ENCODE data around the gene DGKA.
"Not testable (repeated sequence)": the region's sequence is repeated elsewhere in the genome, so short reads cannot be mapped to it uniquely, and the experiment has no call there.

The DGKA gene

DNA sequence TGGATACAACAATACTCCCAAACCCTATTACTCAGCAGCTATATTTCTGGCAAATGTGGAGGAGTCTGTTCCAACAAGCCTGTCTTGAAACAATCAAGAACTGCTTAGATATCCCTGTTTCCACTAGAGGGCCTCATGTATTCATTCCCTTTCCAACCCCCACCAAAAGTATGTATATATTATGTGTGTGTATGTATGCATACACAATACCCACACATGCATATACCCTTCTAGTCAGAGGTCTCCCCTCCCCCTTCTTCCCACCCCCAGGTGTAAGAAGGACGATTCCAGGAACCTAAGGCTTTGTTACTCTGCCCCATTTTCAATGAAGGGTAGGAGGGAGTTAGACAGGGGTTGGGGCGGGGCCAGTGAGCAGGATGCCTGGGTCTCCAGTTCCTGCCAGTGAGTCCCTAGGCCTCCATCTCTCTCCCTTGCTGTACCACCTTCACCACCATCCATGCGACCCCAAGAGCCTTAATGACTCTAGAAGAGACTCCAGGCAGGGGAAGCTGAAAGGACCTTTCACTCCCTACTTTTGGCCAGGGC lies at the start of gene DGKA:
DGKA (plus strand) TSS at position 392 of the 546 bp plus-strand sequence. CDS start 5,342 bp downstream, outside the sequence.
- peak; percentile 37 for DNase-seq (ENCODE audit: low read depth)

DNA sequence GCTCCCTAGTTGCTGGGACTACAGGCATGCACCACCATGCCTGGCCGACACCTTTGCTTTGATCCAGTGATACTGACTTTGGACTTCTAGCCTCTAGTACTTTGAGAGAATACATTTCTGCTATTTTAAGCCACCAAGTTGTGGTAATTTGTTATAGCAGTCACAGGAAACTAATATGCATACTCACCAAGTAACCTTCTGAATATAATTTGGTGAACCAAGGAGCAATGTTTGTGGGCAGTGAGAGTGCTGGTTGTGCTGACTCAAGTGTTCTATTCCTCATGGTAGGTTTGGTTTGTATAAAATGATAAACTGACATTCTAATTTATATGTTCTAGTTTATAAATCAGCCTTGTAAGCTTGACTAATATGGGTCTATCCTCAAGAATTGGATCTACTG lies 45.8 kb upstream of the DGKA start:
- no peak for DNase-seq (ENCODE audit: low read depth)

DNA sequence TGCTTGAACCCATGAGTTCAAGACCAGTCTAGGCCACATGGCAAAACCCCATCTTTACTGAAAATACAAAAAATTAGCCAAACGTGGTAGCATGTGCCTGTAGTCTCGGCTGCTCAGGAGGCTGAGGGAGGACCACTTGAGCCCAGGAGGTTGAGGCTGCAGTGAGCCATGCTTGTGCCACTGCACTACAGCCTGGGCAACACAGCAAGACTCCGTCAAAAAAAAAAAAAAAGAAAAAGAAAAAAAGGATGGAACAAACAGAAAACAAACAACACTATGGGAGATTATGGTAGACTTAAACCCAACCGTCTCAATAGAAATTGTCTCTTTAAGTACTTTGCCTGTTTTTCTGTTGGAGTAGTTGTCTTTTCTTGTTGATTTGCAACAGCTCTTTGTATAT lies 39.7 kb upstream of the DGKA start:
- DNase-seq (ENCODE audit: low read depth), result no peak

DNA sequence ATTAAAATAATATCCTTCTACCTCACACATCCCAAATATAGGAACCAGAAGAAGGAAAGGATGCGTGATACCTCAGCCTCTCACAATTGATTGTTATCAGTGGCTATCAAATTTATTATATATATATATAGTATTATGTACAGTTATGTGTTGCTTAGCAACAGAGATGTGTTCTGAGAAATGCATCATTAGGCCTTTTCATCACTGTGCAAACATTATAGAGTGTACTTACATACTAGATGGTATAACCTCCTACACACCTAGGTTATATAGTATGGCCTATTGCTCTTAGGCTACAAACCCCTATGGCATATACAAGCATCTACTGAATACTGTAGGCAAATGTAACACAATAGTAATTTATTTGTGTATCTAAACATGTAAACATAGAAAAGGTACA lies 37.2 kb upstream of the DGKA start:
- DNase-seq (ENCODE audit: low read depth), result no peak

DNA sequence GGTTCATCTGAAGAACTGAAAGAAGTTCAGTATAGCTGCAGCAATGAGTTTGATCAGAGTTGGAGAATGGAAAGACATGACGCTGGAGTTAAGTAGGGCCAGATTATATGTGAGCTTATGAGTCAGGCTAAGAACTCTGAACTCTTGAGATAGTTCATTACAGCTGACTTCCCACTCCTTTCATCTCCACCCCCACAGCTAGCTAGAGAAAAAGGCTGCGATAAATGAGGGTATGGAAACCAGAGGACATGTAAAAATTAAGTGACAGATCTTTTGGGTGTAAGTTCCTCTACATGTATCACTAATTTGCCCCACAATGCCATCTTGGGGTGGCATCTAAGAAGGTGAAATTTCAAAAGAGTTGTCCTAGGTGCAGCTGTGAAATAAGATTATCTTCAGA lies 31.9 kb upstream of the DGKA start:
- no peak for DNase-seq (ENCODE audit: low read depth)

DNA sequence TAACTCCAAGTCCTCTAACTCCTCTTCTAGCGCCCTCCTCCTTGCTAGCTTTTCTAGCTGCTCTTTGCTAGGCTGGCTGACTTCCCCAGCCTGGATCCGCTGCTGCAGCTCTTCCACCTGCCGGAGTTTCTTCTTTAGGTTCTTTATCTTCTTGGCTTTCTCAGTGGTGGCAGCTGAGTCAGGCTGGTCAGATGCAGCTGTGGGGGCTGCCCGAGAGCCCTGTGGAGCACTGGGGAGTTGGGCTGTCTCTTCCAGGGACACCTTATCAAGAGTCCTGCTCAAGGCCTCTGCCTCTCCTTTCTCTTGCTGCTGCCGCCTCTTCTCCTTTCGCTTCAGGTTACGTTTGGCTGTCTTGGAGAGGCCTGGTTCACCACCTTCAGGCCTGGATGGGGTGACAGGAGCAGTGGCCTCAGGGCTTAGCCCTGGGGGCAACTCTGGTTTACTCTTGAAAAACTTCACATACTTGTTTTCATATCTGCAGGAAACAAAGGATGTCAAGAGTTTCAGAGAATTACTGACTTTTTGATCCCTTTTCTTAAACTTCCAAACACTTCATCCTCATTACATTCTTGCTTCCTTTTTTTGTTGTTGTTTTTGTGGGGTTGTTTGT lies 29.0 kb upstream of the DGKA start:
- no peak for DNase-seq (ENCODE audit: low read depth)

DNA sequence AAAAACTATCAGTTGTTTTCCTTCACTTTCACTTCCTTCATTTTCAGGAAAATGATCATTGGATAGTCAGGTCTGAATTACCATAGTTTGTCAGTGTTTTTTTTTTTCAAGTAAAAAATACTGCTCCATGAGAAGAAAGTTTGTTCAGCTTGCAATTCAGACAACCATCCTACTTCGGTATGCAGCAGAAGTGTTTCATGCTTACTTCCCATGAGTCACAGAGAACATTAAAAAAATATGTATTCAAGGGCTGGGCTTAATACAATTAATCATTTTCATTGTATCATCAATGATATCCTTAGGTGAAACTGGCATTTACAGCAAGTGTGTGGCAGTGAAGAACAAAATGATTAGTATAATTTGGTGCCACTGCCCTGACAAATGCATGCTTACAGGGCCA lies 24.9 kb upstream of the DGKA start:
- DNase-seq (ENCODE audit: low read depth), result no peak

DNA sequence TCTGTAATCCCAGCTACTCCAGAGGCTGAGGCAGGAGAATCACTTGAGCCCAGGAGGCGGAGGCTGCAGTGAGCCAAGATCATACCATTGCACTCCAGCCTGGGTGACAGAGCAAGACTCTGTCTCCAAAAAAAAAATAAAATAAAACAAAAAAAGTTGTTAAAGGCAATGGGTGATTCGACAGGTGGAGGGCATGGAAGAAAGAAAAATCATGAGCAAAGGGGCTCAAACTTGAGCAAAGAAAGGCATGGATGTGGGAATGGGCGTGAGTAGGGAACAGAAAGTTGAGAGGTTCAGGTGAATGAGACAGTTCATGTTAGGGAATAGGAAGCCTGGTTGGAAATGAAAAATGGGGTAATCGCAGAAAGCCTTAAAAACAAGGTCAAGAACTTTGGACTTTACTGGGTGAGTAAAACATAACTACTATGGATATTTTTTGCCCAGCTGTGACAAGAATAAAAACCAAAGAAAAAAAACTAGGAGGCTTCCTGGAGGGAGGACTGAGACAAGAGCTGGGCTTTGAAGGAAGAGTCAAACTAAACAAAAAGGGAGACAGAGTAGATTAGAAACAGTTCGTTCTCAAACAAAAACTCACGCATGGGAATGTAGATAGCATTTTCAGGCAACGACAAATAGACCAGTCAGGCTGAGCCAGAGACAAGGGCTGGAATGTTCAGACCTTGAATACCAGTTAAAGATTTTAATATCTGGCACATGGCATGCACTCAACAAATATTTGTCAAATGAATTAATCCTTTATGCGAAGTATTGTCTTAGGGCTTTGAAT lies 22.0 kb upstream of the DGKA start:
- no peak for DNase-seq (ENCODE audit: low read depth)

DNA sequence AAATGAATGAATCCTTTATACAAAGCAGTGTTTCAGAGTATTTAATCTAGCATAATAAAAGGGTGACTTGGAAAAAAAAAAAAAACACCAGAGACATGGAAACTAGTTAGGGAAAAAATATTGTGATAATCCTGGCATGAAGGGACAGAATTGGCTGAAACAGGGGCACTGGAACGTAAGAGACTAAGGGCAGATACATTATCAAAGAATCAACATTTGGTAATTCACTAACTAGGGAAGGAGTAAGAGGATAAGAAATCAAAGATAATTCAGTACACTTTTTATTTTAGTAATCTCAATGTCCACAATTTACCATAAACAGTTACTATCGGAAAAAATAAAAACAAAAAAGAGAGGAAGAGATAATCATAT lies 21.5 kb upstream of the DGKA start:
- DNase-seq (ENCODE audit: low read depth), result no peak

DNA sequence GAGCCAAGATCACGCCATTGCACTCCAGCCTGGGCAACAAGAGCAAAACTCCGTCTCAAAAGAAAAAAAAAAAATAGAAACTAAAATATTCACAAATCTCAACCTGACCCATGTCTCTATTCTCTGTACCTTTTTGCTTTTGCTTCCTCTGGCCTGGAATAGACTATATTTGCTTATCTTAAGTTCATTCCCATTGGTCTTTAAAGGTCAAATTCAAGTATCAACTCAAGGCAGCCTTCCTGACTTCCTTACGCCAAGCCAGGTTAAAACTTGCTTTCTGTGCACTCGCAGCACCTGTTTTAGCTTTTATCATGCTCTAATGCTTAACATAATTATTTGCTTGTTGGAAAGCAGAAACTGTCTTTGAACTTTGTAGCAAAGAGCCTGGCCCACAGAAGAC lies 18.1 kb upstream of the DGKA start:
- no peak for DNase-seq (ENCODE audit: low read depth)

DNA sequence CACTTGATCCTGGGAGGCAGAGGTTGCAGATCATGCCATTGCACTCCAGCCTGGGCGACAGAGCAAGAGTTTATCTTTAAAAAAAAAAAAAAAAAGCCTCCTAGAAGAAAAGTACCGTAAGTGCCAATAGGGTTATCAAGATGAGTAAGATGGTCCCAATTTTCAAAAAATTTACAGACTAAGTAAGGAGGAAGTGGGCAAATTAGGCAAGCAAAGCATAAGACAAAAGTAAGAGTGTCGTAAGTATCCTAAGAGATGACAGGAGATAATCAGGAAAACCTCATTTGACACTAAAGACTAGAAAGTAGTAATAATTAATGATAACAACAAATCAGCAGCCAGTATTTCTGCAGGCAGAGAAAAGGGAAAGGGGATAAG lies 15.5 kb upstream of the DGKA start:
- DNase-seq (ENCODE audit: low read depth), result no peak

DNA sequence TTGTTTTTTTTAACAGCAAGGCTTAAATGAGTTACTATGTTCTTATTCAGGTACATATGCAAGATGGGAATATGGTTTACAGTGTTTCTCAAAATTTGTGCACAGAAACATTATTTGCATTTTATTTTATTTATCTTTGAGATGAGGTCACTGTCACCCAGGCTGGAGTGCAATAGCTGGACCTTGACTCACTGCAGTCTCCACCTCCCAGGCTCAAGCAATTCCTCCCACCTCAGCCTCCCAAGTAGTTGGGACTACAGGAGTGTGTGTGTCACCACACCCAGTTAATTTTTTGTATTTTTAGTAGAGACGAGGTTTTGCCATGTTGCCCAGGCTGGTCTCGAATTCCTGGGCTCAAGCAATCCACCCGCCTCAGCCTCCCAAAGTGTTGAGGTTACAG lies 11.9 kb upstream of the DGKA start:
- DNase-seq (ENCODE audit: low read depth), result not testable (repeated sequence)

DNA sequence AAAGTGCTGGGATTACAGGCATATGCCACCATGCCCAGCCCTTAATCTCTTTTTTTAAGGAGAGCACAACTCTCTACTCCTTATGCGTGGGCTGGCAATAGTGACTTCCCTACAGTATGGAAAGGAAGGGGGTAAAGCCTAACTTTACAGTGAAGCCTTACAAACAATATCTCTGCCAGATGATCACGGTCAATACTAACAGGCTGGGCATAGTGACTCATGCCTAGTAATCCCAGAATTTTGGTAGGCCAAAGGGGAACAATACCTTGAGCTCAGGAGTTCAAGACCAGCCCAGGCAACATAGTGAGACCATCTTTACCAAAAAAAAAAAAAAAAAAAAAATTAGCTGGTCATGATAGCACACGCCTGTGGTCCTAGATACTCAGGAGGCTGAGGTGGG lies 8.8 kb upstream of the DGKA start:
- no peak for DNase-seq (ENCODE audit: low read depth)

DNA sequence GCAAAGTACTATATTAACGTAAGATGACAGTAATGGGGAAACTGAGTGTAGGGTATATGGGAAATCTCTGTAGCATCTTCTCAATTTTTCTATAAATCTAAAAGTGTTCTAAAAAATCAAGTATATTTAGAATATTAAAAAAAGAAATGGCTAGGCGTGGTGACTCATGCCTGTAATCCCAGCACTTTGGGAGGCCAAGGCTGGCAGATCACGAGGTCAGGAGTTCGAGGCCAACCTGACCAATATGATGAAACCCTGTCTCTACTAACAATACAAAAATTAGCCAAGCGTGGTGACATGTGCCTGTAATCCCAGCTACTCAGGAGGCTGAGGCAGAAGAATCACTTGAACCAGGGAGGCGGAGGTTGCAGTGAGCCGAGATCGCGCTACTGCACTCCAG lies 7.3 kb upstream of the DGKA start:
- DNase-seq (ENCODE audit: low read depth), result not testable (repeated sequence)

DNA sequence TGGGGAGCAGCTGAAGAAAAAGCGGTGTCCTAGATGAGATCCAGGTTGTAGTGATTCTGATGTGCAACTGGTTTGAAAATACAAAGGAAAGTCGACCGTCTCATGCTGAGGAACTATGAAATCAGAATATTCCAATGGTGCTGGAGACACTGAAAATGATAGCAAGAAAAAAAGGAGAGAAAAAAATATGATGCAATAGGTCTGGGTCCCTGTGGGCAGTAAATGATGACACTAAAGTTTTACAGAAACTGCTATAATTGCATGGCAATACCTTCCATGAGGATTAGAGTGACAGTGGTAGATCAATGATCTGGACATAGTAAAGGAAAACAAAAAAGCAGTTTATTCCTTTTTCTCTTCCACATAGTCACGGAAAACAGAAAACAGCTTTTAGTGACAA lies 5.6 kb upstream of the DGKA start:
- DNase-seq (ENCODE audit: low read depth), result no peak

DNA sequence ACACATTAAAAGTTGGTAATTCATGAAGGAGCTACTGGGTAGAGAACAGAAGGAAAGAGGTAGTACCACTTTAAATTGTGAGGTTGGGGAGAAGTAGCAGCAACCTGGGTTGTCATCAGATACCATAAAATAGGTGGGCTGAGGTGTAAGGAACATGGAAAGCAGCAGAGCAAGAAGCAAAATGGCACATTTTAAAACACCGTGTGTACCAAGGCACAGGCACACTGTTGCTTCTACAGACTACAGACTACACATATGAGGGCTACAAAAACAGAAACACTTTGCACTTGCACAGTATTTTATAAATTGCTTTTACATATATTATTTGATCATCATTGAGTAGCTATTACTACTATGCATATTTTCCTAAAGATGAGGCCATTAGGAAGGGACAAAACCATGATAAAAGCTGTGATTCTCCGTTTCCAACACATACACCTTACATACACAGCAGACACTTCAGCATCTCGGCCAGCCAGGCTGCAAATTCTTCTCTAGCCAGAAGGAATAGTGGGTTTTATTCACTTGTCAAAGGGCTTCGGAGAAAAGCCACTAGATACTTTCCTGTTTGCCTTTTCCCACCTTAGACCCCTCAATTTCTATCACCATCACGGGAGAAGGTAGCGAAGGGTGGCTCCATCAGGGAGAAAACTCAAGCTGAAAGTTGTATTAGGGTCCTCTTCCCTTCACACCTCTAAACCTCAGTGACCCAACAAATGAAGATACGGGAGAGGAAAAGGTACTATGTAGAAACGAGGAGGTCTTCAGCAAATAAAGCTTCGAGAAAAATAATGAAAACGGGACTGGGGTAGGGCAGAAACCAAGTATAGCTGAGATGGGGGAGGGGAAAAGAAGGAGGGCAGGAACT lies 4.9 kb upstream of the DGKA start:
- DNase-seq (ENCODE audit: low read depth), result no peak

DNA sequence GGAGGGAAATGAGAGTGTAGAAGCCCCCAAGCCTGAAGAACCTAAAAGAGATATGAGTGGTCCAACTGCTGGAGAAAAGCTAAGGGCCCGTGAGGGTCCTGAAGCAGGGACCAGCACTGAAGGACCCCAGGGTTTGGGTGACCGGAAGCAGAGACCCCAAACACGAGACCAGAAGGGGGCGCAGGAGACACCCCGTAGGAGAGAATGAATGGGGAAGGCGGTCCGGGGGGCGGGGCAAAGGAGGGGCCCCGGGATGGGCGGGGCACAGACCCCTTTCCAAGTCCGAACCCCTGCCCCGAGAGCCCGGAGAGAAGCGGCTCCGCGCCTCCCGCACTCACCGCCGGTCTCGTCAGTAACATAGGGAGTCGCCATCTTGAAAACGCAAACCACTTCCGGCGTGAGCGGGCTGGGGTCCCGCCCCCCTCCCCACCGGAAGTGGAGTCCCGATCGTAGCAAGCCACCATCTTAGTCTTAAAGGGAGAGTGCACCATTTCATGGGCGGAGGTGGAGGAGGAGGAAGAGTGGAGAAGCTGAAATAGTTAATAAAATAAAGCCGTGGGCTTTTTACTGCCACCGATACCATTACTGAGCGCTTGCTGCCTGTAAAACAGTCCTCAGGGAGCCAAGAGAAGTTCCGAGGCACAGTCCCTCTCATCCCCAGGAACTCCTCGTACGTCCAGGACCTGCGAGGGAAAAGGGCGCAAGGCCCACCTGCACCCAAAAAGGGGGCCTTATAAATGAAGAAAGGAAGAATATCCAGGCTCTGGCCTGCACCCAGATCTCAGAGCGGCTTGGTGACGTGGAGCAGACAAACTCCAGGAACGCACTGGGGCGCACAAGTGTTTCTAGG lies 4.0 kb upstream of the DGKA start:
- DNase-seq (ENCODE audit: low read depth), result peak; percentile 84

DNA sequence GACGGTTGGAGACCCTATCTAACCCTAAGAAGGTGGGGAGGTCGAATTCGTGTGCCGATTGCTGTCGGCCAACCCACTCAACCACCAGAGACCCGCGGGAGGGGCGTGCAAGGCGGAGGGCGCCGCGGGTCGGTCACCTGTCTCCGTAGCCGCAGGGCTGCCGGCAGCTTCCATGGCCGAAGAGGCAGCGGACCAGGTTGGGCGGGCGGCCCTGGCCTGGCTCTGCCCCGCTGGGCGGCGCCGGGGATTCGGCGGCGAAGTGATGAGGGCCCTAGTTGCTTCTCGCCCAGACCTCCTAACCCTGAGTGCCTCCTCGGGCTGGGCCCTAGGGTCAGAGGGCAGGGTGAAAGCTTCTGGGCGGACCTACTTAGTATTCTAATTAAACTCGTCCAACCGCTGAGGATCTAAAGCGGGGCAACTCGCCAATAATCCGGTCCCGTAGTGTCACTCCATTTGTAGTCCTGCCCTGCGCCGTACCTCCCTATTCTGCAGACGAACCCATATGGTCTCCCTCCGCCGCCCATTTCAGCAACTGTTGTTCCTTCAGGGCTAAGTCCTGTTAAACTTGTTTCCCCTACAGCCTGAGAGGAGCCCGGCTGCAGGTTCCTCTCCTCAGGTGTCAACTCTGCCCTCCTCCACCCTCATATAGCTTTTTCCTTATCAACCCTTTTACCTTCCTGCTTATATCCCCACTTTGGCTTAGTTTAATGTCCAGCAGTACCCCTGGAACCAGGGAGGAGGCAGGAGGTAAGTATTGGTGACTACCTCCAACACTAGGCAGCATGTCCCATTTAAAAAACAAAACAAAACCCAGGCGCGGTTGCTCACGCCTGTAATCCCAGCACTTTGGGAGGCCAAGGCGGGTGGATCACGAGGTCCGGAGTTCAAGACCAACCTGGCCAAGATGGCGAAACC lies 3.1 kb upstream of the DGKA start, which contains the start of gene PYM1:
PYM1 (minus strand) TSS at position 307 of the 915 bp plus-strand sequence; CDS start at position 174, 133 bp downstream.
- DNase-seq (ENCODE audit: low read depth), result peak; percentile 87

DNA sequence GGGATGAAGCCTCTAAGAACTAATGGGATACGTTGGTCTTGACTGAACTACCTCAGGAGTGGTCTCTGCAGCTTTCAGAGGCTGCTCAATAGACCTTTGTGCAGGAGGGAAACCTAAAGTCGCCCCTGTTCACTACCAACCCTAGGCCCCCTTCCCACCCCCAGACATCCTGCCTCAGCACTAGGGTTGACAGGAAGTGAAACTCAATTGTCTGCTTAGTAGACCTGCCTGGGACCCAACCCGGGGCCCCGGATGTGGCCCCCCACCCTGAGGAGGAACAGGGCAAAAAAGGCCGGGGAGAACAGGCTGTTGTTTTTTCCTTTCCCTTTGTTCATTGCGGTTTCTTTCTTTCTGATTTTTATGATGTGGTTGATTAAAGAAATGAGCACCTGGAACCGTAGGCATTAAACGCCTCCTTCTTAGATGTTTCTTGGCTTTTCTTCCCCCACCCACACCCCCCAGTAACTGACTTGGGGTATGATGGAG lies 1.6 kb upstream of the DGKA start:
- no peak for DNase-seq (ENCODE audit: low read depth)

DNA sequence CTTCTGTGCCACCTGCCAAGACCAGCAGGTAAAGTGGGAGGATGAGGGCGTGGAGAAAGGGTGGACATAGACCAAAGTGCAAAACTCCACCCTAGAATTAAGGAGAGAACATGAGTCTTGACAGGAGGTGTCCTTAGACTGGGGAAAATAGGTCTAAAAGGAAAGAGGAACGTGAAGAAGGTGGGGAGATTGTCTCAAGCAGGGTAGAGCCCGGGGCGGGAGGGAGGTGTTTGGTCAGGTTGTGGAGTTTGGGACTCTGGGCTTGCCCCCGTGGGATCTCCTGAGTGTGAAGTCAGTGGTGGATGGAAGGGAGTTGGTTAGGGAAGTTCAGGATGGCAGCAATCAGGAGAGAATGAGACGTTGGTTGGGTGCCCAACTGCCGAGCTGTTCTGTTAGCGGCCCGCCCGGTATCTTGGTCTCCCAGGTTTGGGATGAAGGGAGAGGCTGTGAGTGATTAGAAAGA lies 386 bp downstream of the DGKA start:
- DNase-seq (ENCODE audit: low read depth), result no peak

Measured in CMK (cell line).